Measurements from ENCODE around the gene TBC1D4. TPM values are rescaled to one million over a fixed set of nuclear protein-coding genes. Genes with fewer than 3 reads are reported as not detected.

The TBC1D4 gene
- total RNA-seq, 1 donor from 2014 or later = 9.5 TPM

Other genes starting within 250 kb of the TBC1D4 start
- gene COMMD6, start 55.7 kb upstream of the TBC1D4 start, total RNA-seq = 46.7 TPM
- 15.5 TPM for gene UCHL3, start 67.6 kb upstream of the TBC1D4 start, total RNA-seq
- gene LMO7, start 154.2 kb upstream of the TBC1D4 start, total RNA-seq = 52.0 TPM

All from left lobe of liver (tissue), 1 donor.